GM12891 (cell line): Measurements from ENCODE around the gene TRABD2B.

Source experiments
- DNase-seq: peaks from one replicate; pipeline ENCODE4 v3.0.0; 2011; ENCODE audit warnings: low spot score; ENCODE audit not compliant: insufficient read length
- FAIRE-seq: peaks from 2 replicates; lab custom pipeline; 2011; peaks lifted over from hg19 to GRCh38; lab: Jason Lieb, UNC
- PAX5 ChIP-seq: IDR thresholded peaks from 2 replicates; pipeline ENCODE4 v1.6.1; 2011; ENCODE audit warnings: low read length, moderate library complexity, mild to moderate bottlenecking; ENCODE audit not compliant: insufficient read depth, severe bottlenecking
- POLR2A ChIP-seq: IDR thresholded peaks from 2 replicates; pipeline ENCODE4 v1.6.1; 2011; ENCODE audit warnings: low read depth, low read length, control low read depth
- POLR2AphosphoS5 ChIP-seq: IDR thresholded peaks from 2 replicates; pipeline ENCODE4 v1.6.1; 2011; ENCODE audit warnings: low read depth, low read length, control low read depth
- POU2F2 ChIP-seq: IDR thresholded peaks from 2 replicates; pipeline ENCODE4 v1.6.1; 2011; ENCODE audit warnings: low read depth, mild to moderate bottlenecking, control low read depth, low read length, moderate library complexity
- SPI1 ChIP-seq: IDR thresholded peaks from 2 replicates; pipeline ENCODE4 v1.6.1; 2011; ENCODE audit warnings: low read depth, low read length, control low read depth
- TAF1 ChIP-seq: IDR thresholded peaks from 2 replicates; pipeline ENCODE4 v1.6.1; 2011; ENCODE audit warnings: low read depth, low read length, control low read depth

TRABD2B gene

DNA sequence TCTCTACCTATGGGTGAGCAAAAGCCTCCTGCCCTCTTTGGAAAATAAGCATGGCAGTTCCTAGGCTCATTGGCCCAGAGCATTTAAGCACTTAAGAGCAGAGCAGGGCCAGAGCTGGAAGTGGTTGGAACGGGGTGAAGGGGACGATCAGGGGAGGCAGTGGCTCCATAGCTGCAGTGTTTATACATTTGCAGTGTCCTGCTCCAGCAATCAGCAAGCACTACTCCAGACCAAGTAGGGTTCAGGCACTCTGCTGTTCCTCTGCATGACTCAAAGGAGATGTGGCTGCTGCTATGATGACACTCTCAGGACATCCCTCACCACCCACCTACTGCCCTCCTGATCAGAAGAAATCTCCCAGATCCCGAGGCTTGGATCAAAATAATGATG, 55.0 kb downstream of the TRABD2B start:
- DNase-seq (no peak), FAIRE-seq (no peak)
- TF ChIP-seq POLR2A (no peak), POU2F2 (no peak), POLR2AphosphoS5 (no peak), PAX5 (no peak), TAF1 (no peak), SPI1 (no peak)

DNA sequence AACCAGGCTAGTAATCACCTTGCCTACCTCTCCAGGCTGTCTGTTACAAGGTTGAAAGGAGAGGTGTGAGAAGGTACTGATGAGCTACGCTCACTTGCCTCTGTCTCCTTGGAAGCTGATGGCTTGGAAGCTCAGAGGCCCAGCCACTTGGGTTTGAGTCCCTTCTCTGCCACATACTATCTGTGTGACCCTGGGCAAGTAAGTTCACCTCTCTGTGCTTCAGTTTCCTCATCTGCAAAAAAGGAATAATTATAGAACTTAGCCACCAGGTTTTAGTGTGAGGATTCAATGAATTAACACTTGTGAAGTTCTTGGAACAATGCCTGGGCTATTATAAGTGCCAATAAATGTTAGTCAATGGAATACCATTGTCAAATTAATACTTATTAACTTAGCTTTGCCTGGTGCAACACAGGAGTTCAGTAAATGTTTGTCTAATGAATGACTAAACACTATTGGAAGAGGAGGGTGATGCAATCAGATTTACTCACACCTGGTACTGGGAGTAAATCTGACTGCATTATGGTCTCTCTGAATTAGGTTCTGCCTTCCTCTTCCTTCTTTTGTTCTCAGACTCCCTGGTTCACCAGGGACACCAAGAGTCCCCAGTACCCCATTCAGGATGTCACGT, 55.5 kb downstream of the TRABD2B start:
- FAIRE-seq: no peak
- DNase-seq: no peak
- TF ChIP-seq TAF1 (no peak), SPI1 (no peak), POU2F2 (no peak), POLR2A (no peak), PAX5 (no peak), POLR2AphosphoS5 (no peak)

- TF ChIP-seq POLR2A: no peak
- no peak for TF ChIP-seq PAX5
- no peak for TF ChIP-seq TAF1
- TF ChIP-seq SPI1: no peak
- no peak for TF ChIP-seq POLR2AphosphoS5
- DNase-seq (no peak), FAIRE-seq (no peak)
Observed at GRCh38 chr1:47940779-47941178, 56.4 kb downstream of the TRABD2B start.

GRCh38 chr1:47940326-47940725, 56.9 kb downstream of the TRABD2B start:
- TF ChIP-seq POLR2A (no peak), SPI1 (no peak), TAF1 (no peak)
- FAIRE-seq (no peak), DNase-seq (no peak)

DNA sequence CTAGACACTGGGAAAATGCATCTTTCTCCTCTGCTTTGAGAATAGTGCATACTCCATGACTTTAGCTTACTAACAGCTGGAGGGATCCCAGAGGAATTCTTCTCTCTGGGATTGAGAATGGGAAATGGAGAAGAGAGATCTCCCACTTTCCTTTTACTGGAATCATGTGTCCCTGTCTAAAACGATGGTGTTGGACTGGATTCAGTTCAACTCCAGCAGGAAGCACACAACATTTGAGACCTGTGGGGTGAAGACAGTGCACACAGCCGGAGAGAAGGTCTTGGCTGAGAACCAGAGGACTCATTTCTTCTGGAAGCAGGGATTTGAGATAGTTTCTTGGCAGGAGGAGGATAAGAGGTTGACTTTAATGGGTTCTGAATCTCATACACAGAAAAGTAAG, 58.7 kb downstream of the TRABD2B start:
- DNase-seq (no peak), FAIRE-seq (no peak)
- TF ChIP-seq SPI1 (no peak), PAX5 (no peak), POU2F2 (no peak), POLR2A (no peak), POLR2AphosphoS5 (no peak), TAF1 (no peak)

DNA sequence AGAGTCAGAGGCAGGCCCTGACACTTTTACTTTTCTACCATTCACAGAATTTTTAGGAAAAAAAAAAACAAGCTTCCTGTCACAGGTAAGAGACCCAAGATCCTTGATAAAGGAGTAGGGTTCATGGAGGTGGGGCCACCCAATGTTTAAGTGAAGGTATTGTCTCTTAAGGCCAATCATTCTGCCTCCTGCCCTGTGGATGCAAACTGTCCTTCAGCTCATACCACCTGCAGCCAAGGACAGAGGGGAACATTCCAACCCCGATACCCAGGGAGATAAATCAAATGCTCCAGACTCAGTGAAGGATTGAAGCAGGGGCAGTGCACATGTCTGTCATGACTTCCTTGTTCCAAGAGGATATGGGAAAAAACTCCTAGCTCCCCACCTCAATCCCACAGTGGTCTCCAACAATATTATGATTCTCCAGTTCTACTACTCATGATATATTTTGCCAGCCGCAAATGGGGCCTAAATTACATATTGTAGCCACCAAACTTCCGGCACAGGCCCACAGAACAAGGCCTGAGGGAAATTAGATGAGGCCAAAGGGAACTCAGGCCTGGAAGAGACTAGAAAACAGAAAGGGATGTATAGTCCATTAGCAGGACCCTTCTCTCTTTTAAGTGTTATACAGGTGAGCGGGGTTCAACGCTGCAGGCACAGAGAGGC, 59.5 kb downstream of the TRABD2B start:
- no peak for TF ChIP-seq POLR2AphosphoS5
- no peak for TF ChIP-seq POLR2A
- no peak for TF ChIP-seq PAX5
- no peak for TF ChIP-seq TAF1
- TF ChIP-seq POU2F2: no peak
- TF ChIP-seq SPI1: no peak
- no peak for FAIRE-seq

GRCh38 chr1:47936916-47937551, 60.2 kb downstream of the TRABD2B start:
- peak; percentile 72 for FAIRE-seq
- TF ChIP-seq TAF1 (no peak), SPI1 (no peak), POLR2A (no peak), POU2F2 (no peak), PAX5 (no peak), POLR2AphosphoS5 (no peak)
- no peak for DNase-seq

More for the DNA sequence above, 59.5 kb downstream of the TRABD2B start:
- DNase-seq: no peak

DNA sequence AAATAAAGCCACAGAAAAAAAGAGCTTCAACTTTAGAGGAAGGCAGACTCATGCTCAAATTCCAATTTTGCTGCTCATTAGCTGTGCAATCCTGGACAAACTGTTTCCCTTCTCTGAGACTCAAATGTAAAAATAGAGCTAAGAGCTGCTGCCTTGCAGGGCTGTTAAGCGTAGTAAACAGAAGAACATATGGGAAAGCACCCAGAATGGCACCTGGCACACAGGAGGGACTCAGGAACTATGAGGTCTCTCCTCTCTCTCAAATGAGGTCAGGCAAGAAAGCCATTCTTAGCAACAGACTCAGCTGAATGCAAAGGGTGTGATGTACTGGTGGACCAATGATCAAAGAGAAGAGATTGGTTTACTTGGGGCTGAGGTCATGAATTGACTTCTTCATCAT, 61.3 kb downstream of the TRABD2B start:
- no peak for TF ChIP-seq SPI1
- no peak for TF ChIP-seq PAX5
- no peak for TF ChIP-seq POLR2A
- TF ChIP-seq TAF1: no peak
- TF ChIP-seq POLR2AphosphoS5: no peak
- no peak for TF ChIP-seq POU2F2
- DNase-seq: no peak
- FAIRE-seq: no peak

- DNase-seq (no peak), FAIRE-seq (no peak)
- TF ChIP-seq SPI1 (no peak), PAX5 (no peak), POLR2A (no peak)
Observed at GRCh38 chr1:47935163-47935562, 62.0 kb downstream of the TRABD2B start.

- DNase-seq (no peak), FAIRE-seq (no peak)
- TF ChIP-seq SPI1 (no peak), POU2F2 (no peak), POLR2A (no peak), POLR2AphosphoS5 (no peak), PAX5 (no peak), TAF1 (no peak)
Observed at GRCh38 chr1:47934243-47934805, 62.9 kb downstream of the TRABD2B start.
